ENCODE data around the gene FOXP1. TPM values are rescaled to one million over a fixed set of nuclear protein-coding genes. Genes with fewer than 3 reads are reported as not detected.

Gene FOXP1
- total and polyA plus RNA-seq, 2 experiments from 2014 or later = 76.8 to 99.8 TPM

- Histone ChIP-seq H3K9me3 (ENCODE audit: low read depth) (no peaks in the 10 kb centered on the region), H3K27ac (peak overlapping the region; percentile 55), H3K9me2 (replicated peaks; ENCODE audit: insufficient read depth) (no peaks in the 10 kb centered on the region), H3K4me3 (no peak overlapping the region), H3K79me2 (peaks cover 78% of the 10 kb centered on the region), H3K4me2 (peak overlapping the region; percentile 65), H3K36me3 (replicated peaks; ENCODE audit: insufficient read depth, low read depth) (no peaks in the 10 kb centered on the region), H3K4me1 (ENCODE audit: insufficient read depth) (peaks cover 35% of the 10 kb centered on the region), H4K20me1 (ENCODE audit: insufficient read depth, poor library complexity, severe bottlenecking) (no peaks in the 10 kb centered on the region), H3K27me3 (no peaks in the 10 kb centered on the region), H2AFZ (no peak overlapping the region)
- TF ChIP-seq EZH2phosphoT487 (IDR thresholded peaks at IDR 0.05; ENCODE audit: low read depth, severe bottlenecking, unreplicated experiment) (no peak), CTCF (IDR thresholded peaks at IDR 0.05; ENCODE audit: poor library complexity) (no peak), EZH2 (IDR thresholded peaks at IDR 0.05; ENCODE audit: borderline replicate concordance) (no peak)
- WGBS (ENCODE audit: low lambda C conversion rate, missing lambda C conversion rate) = 44% methylated on average over 9 of the region's 9 CpGs
- no peak for DNase-seq (ENCODE audit: low spot score)
Observed at GRCh38 chr3:71244153-71244825, 339.2 kb downstream of the FOXP1 start.

DNA sequence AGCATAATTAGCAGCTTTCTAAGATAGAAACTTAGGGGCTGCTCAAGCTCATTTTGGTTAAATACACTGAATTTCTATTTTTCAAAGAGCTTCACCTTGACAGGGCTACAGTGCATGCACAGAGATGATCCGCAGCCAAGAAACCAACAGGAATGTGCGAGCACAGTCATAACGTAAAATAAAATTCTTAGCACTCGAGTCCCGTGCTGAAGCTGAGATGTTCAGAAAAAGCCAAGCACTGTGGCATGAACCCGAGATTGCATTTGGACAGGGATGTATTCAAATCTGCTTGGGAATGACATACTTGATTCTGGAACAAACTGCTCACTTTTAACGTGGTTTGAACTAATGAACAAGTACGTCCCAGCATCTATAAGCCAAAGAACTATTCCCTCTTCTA lies 340.3 kb downstream of the FOXP1 start:
- TF ChIP-seq EZH2phosphoT487 (IDR thresholded peaks at IDR 0.05; ENCODE audit: low read depth, severe bottlenecking, unreplicated experiment) (no peak), EZH2 (IDR thresholded peaks at IDR 0.05; ENCODE audit: borderline replicate concordance) (no peak), CTCF (IDR thresholded peaks at IDR 0.05; ENCODE audit: poor library complexity) (no peak)
- H2AFZ ChIP-seq = no peak overlapping the region
- peak overlapping the region; percentile 65 for H3K4me2 ChIP-seq
- H4K20me1 ChIP-seq (ENCODE audit: insufficient read depth, poor library complexity, severe bottlenecking) = no peaks in the 10 kb centered on the region
- H3K27me3 ChIP-seq = no peaks in the 10 kb centered on the region
- no peak overlapping the region for H3K4me3 ChIP-seq
- H3K9me2 ChIP-seq (replicated peaks; ENCODE audit: insufficient read depth) = no peaks in the 10 kb centered on the region
- H3K9me3 ChIP-seq (ENCODE audit: low read depth) = no peaks in the 10 kb centered on the region
- H3K36me3 ChIP-seq (replicated peaks; ENCODE audit: insufficient read depth, low read depth) = no peaks in the 10 kb centered on the region
- 77% methylated on average over 8 of the region's 8 CpGs for WGBS (ENCODE audit: low lambda C conversion rate, missing lambda C conversion rate)
- H3K4me1 ChIP-seq (ENCODE audit: insufficient read depth) = peaks cover 35% of the 10 kb centered on the region
- DNase-seq (ENCODE audit: low spot score) = no peak
- peaks cover 78% of the 10 kb centered on the region for H3K79me2 ChIP-seq
- H3K27ac ChIP-seq = no peak overlapping the region

GRCh38 chr3:71241981-71242560 lies 341.5 kb downstream of the FOXP1 start:
- Histone ChIP-seq H3K9me2 (replicated peaks; ENCODE audit: insufficient read depth) (no peaks in the 10 kb centered on the region), H3K79me2 (peaks cover 76% of the 10 kb centered on the region), H3K4me3 (no peak overlapping the region), H3K27ac (no peak overlapping the region), H3K4me2 (peak overlapping the region; percentile 25), H3K4me1 (ENCODE audit: insufficient read depth) (peaks cover 38% of the 10 kb centered on the region), H3K36me3 (replicated peaks; ENCODE audit: insufficient read depth, low read depth) (no peaks in the 10 kb centered on the region), H3K27me3 (no peaks in the 10 kb centered on the region), H2AFZ (no peak overlapping the region), H4K20me1 (ENCODE audit: insufficient read depth, poor library complexity, severe bottlenecking) (no peaks in the 10 kb centered on the region), H3K9me3 (ENCODE audit: low read depth) (no peaks in the 10 kb centered on the region)
- 74% methylated on average over 8 of the region's 8 CpGs for WGBS (ENCODE audit: low lambda C conversion rate, missing lambda C conversion rate)
- DNase-seq (ENCODE audit: low spot score) = no peak
- no peak for TF ChIP-seq EZH2phosphoT487 (IDR thresholded peaks at IDR 0.05; ENCODE audit: low read depth, severe bottlenecking, unreplicated experiment)
- TF ChIP-seq CTCF (IDR thresholded peaks at IDR 0.05; ENCODE audit: poor library complexity) = no peak
- no peak for TF ChIP-seq EZH2 (IDR thresholded peaks at IDR 0.05; ENCODE audit: borderline replicate concordance)
